Spleen (tissue), 11 donors: ENCODE data around the gene ACOD1. TPM values are rescaled to one million over a fixed set of nuclear protein-coding genes. Genes with fewer than 3 reads are reported as not detected.
A peak's percentile ranks its signal among the peaks of the same experiment; 100 is the strongest.

Experiments
- DNase-seq: peaks from one replicate; pipeline ENCODE4 v3.0.0-alpha.2; 2020
- H3K27ac ChIP-seq, 8 donors: fragments of 200-600 bp; sonication (generic) in 7 of 8; 1 replicate in 4 of 8; 2 replicates in 4 of 8; pipeline versions ENCODE4 v1.5.0 to v1.8.0; 2016 to 2021; ENCODE audit warnings: inconsistent platforms in 4 of 8, mild to moderate bottlenecking in 4 of 8, moderate library complexity in 1 of 8
- H3K27me3 ChIP-seq, 7 donors: fragments of 200-600 bp; sonication (generic) in 6 of 7; replicated peaks in 1 of 7; 1 replicate in 4 of 7; 2 replicates in 3 of 7; pipeline versions ENCODE4 v1.5.0 to v1.8.0; 2016 to 2021; ENCODE audit warnings: inconsistent platforms in 3 of 7, mild to moderate bottlenecking in 1 of 7
- H3K36me3 ChIP-seq, 6 donors: fragments of 200-600 bp; sonication (generic) in 5 of 6; 1 replicate in 4 of 6; 2 replicates in 2 of 6; pipeline versions ENCODE4 v1.5.0 to v1.8.0; 2016 to 2021; ENCODE audit warnings: inconsistent platforms in 2 of 6
- H3K4me1 ChIP-seq, 6 donors: fragments of 200-600 bp; sonication (generic) in 5 of 6; 1 replicate in 3 of 6; 2 replicates in 3 of 6; pipeline versions ENCODE4 v1.5.0 to v1.8.0; 2016 to 2021; ENCODE audit warnings: inconsistent platforms in 3 of 6
- H3K4me3 ChIP-seq, 8 donors: fragments of 200-600 bp; sonication (generic) in 7 of 8; 1 replicate in 4 of 8; 2 replicates in 4 of 8; pipeline versions ENCODE4 v1.5.0 to v1.8.0; 2016 to 2021; ENCODE audit warnings: inconsistent platforms in 4 of 8, mild to moderate bottlenecking in 4 of 8, moderate library complexity in 2 of 8
- H3K9me3 ChIP-seq, 8 donors: fragments of 200-600 bp; sonication (generic) in 7 of 8; 1 replicate in 4 of 8; 2 replicates in 4 of 8; pipeline versions ENCODE4 v1.5.0 to v1.8.0; 2016 to 2021; ENCODE audit warnings: inconsistent platforms in 4 of 8
- CTCF ChIP-seq, 11 experiments: fragments of 200-600 bp in 7 of 11; fragments of 450-650 bp in 4 of 11; sonication (generic) in 4 of 11; IDR thresholded peaks in 8 of 11; conservative IDR thresholded peaks in 3 of 11; 1 replicate in 7 of 11; 2 replicates in 4 of 11; pipeline versions ENCODE4 v1.4.0 to v1.8.0; 2016 to 2021; ENCODE audit warnings: antibody characterized with exemption in 11 of 11, inconsistent platforms in 4 of 11, mild to moderate bottlenecking in 1 of 11
- POLR2A ChIP-seq, 3 donors: fragments of 450-650 bp; IDR thresholded peaks; one replicate each; pipeline ENCODE4 v1.5.1; 2017; ENCODE audit warnings: antibody characterized with exemption in 3 of 3, mild to moderate bottlenecking in 1 of 3
- POLR2AphosphoS5 ChIP-seq, 3 donors: sonication (generic); formaldehyde crosslinking; IDR thresholded peaks; one replicate each; pipeline ENCODE4 v1.5.1; 2017; ENCODE audit warnings: antibody characterized with exemption in 3 of 3
- WGBS, 5 donors: extraction: QIAGEN DNeasy Blood & Tissue Kit in 3 of 5; methylation state at CpG; one replicate each; pipeline versions ENCODE4 v1.1.5 to v1.1.7; 2013 to 2018; 5-methylcytosine and 5-hydroxymethylcytosine counted together
- intact Hi-C: fragments of 100-400 bp; cut with DNase I; formaldehyde crosslinking; loops from one replicate; pipeline ENCODE4 v1.15.0; 2023; ENCODE audit warnings: low total_unique reads
- polyA plus RNA-seq, 3 donors: library from polyadenylated mRNA; stranded (reverse); fragments of 200-250 nt; gene quantifications; one replicate each; pipeline ENCODE4 v1.2.1, GENCODE V29; 2013
- total RNA-seq, 7 donors: library from RNA; depleted of rRNA in 3 of 7; stranded (reverse); fragments of >200 nt in 3 of 7; fragmentation: NEBNext Ultra II Directional in 4 of 7; extraction: Animal tissue kit (Norgen Biotek cat#: 25700) in 4 of 7; gene quantifications; one replicate each; pipeline versions ENCODE4 v1.1.0 to v1.2.1, GENCODE V29; 2016 to 2021
- donor health status: healthy with polysubstance abuse.
- donor health status: DM: no; HTN: no; CAD: no; lungs with moderate emphysema.
- donor health status: DM: no; HTN: no; CAD: no.
- donor health status: Bipolar disorder and iron deficiency.
- donor health status: healthy.
- donor health status: DM: no; HTN: no; CAD: no.
- donor health status: DM: yes; HTN: yes; CAD: no.

ACOD1 gene
- total and polyA plus RNA-seq, 10 donors = 0.10 to 0.33 (median 0.15) TPM; not detected in 6

- Histone ChIP-seq H3K27ac (no peak overlapping the region), H3K4me3 (no peak overlapping the region), H3K4me1 (peaks cover 4 to 13% (median 9%) of the 10 kb centered on the region in 6 donors), H3K27me3 (peaks cover 0 to 68% (median 8%) of the 10 kb centered on the region in 7 donors), H3K36me3 (no peaks in the 10 kb centered on the region), H3K9me3 (no peaks in the 10 kb centered on the region)
- TF ChIP-seq POLR2AphosphoS5 (IDR thresholded peaks at IDR 0.05) = no peak
- no peak for TF ChIP-seq CTCF (IDR thresholded peaks at IDR 0.05 in 8 of 11, conservative IDR thresholded peaks at IDR 0.05 in 3 of 11)
- no peak for TF ChIP-seq POLR2A (IDR thresholded peaks at IDR 0.05)
- intact Hi-C loops = no loop called here
- WGBS, 5 donors = 38 to 52% (median 45%) methylated on average over 6 of the region's 6 CpGs
- DNase-seq = no peak
These were observed 33.8 kb downstream of the ACOD1 start for GRCh38 chr13:76982061-76982460.

GRCh38 chr13:76983676-76984075 lies 35.4 kb downstream of the ACOD1 start:
- Histone ChIP-seq H3K27ac (no peak overlapping the region), H3K27me3 (peaks cover 0 to 64% (median 8%) of the 10 kb centered on the region in 7 donors), H3K36me3 (no peaks in the 10 kb centered on the region), H3K4me1 (peaks cover 4 to 13% (median 9%) of the 10 kb centered on the region in 6 donors), H3K9me3 (no peaks in the 10 kb centered on the region), H3K4me3 (no peak overlapping the region)
- WGBS, 5 donors = 68 to 84% (median 74%) methylated on average over 5 of the region's 5 CpGs
- TF ChIP-seq POLR2A (IDR thresholded peaks at IDR 0.05) (no peak), POLR2AphosphoS5 (IDR thresholded peaks at IDR 0.05) (no peak), CTCF (IDR thresholded peaks at IDR 0.05 in 8 of 11, conservative IDR thresholded peaks at IDR 0.05 in 3 of 11) (no peak)
- intact Hi-C loops = no loop called here
- no peak for DNase-seq

GRCh38 chr13:76991432-76991795 lies 43.1 kb downstream of the ACOD1 start:
- Histone ChIP-seq H3K36me3 (peaks cover 0 to 15% (median 2%) of the 10 kb centered on the region in 6 donors), H3K27ac (peak overlapping the region; percentile 90 to 95 (median 94)), H3K4me3 (peak overlapping the region; percentile 54 to 88 (median 64)), H3K4me1 (peaks cover 14 to 37% (median 23%) of the 10 kb centered on the region in 6 donors), H3K27me3 (peaks cover 0 to 25% (median 0%) of the 10 kb centered on the region in 7 donors), H3K9me3 (no peaks in the 10 kb centered on the region)
- 23 to 37% (median 31%) methylated on average over 15 of the region's 15 CpGs for WGBS, 5 donors
- intact Hi-C loops = no loop called here
- TF ChIP-seq POLR2AphosphoS5 (IDR thresholded peaks at IDR 0.05) = no peak
- TF ChIP-seq POLR2A (IDR thresholded peaks at IDR 0.05) = no peak
- no peak for TF ChIP-seq CTCF (IDR thresholded peaks at IDR 0.05 in 8 of 11, conservative IDR thresholded peaks at IDR 0.05 in 3 of 11)
- DNase-seq = peak; percentile 88

GRCh38 chr13:76991796-76992547 lies 43.7 kb downstream of the ACOD1 start, which contains the start of gene CLN5:
Gene CLN5 (plus strand): TSS chr13:76992081. CDS start chr13:76992099, 18 bp downstream.
- H3K4me3 ChIP-seq = peak within 1 kb of the TSS; percentile 54 to 88 (median 64)
- peaks cover 0 to 21% (median 4%) of the 10 kb centered on the region in 6 donors for H3K36me3 ChIP-seq
- peaks cover 0 to 23% (median 0%) of the 10 kb centered on the region in 7 donors for H3K27me3 ChIP-seq
- TF ChIP-seq CTCF (IDR thresholded peaks at IDR 0.05 in 8 of 11, conservative IDR thresholded peaks at IDR 0.05 in 3 of 11) (peak in 4 of 11 experiments; percentile 18 to 48 (median 38)), POLR2AphosphoS5 (IDR thresholded peaks at IDR 0.05) (peak; percentile 98 to 99 (median 99)), POLR2A (IDR thresholded peaks at IDR 0.05) (peak; percentile 57 to 95 (median 94))
- 1% methylated on average over 42 to 73 of the region's 73 CpGs for WGBS, 5 donors
- H3K9me3 ChIP-seq = no peaks in the 10 kb centered on the region
- peaks cover 14 to 37% (median 23%) of the 10 kb centered on the region in 6 donors for H3K4me1 ChIP-seq
- peak within 1 kb of the TSS; percentile 90 to 95 (median 94) for H3K27ac ChIP-seq
- DNase-seq = peak; percentile 99
- intact Hi-C loops = no loop called here
